ENCODE data around the gene CCDC38. TPM values are rescaled to one million over a fixed set of nuclear protein-coding genes. Genes with fewer than 3 reads are reported as not detected.

CCDC38 gene
- total RNA-seq, 1 experiment from 2014 or later: 0.35 TPM

DNA sequence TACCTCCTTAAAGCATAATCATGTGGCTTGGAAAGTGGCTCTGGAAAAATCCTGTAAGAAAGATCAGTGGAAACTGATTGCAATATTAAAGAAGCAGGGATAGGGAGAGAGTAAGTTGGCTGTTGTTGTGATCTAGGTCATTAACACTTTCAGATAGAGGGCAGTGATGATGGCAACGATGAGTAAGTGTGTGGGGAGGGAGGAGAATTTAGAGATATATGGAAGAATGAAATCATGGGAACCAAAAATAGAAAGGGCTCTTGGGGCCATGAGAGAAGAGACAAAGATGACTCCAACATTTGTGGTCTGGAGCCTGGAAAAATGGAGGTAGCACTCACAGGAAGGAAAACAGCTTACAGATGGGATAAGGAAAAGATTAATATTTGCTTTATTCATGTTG, 60.3 kb downstream of the CCDC38 start:
- Histone ChIP-seq H4K20me1 (ENCODE audit: insufficient read depth) (no peaks in the 10 kb centered on the region), H3K36me3 (ENCODE audit: low read depth) (no peaks in the 10 kb centered on the region), H3K4me3 (no peak overlapping the region), H2AFZ (no peak overlapping the region), H3K9me2 (ENCODE audit: insufficient read depth) (no peaks in the 10 kb centered on the region; the same call in 1 of the 2 replicates), H3K4me2 (no peak overlapping the region), H3K27ac (no peak overlapping the region), H3K4me1 (replicated peaks; ENCODE audit: insufficient read depth) (no peaks in the 10 kb centered on the region), H3F3A (ENCODE audit: insufficient read depth, low read depth) (no peaks in the 10 kb centered on the region), H3K9me3 (ENCODE audit: insufficient read depth, low read depth) (no peaks in the 10 kb centered on the region), H3K27me3 (ENCODE audit: insufficient read depth, low read depth) (no peaks in the 10 kb centered on the region), H3K79me2 (ENCODE audit: low read depth) (no peaks in the 10 kb centered on the region)
- no peak for TF ChIP-seq EZH2 (IDR thresholded peaks at IDR 0.05; ENCODE audit: low read depth)
- TF ChIP-seq, protein P1, sequence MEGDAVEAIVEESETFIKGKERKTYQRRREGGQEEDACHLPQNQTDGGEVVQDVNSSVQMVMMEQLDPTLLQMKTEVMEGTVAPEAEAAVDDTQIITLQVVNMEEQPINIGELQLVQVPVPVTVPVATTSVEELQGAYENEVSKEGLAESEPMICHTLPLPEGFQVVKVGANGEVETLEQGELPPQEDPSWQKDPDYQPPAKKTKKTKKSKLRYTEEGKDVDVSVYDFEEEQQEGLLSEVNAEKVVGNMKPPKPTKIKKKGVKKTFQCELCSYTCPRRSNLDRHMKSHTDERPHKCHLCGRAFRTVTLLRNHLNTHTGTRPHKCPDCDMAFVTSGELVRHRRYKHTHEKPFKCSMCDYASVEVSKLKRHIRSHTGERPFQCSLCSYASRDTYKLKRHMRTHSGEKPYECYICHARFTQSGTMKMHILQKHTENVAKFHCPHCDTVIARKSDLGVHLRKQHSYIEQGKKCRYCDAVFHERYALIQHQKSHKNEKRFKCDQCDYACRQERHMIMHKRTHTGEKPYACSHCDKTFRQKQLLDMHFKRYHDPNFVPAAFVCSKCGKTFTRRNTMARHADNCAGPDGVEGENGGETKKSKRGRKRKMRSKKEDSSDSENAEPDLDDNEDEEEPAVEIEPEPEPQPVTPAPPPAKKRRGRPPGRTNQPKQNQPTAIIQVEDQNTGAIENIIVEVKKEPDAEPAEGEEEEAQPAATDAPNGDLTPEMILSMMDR (conservative IDR thresholded peaks at IDR 0.05): no peak
- intact Hi-C loops (cut with micrococcal nuclease; ENCODE audit: unreplicated experiment): no loop called here
- ChIA-PET POLR2A (ENCODE audit: unreplicated experiment) (no interaction called here), CTCF (no interaction called here)
- no peak for DNase-seq
- no TSS peak for BruUV-seq (replicated peaks)

DNA sequence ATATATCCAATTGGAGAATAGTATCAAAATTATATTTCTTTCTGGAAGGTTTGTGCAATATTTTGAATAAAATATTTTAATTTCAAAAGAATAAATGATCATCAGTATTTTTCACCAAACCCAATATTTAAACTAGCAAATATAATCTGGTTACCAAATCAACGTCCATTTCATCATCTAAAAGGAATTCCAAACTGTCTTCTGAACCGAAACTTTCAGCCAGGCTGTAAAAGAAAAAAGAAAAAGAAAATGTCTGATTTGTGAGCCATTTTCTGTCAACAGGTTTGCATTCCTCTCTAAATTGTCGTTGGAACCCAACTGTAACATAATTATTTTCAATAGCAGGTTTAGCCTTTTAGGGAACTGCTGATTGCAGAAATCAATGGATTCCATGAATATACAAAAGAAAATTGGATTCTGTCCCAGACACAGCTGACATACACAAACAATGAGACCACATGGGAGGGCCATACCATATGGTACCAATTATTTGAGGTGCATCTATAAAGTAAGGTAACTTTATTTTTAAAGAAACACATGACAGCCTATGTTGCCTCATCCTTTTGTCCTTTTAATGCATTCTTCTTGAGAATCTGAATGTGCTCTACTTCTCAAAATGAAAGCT, 61.0 kb downstream of the CCDC38 start:
- CTCF ChIA-PET: no interaction called here
- POLR2A ChIA-PET (ENCODE audit: unreplicated experiment): no interaction called here
- no peaks in the 10 kb centered on the region for H3K79me2 ChIP-seq (ENCODE audit: low read depth)
- intact Hi-C loops (cut with micrococcal nuclease; ENCODE audit: unreplicated experiment): no loop called here
- H3K9me3 ChIP-seq (ENCODE audit: insufficient read depth, low read depth): no peaks in the 10 kb centered on the region
- H3K27me3 ChIP-seq (ENCODE audit: insufficient read depth, low read depth): no peaks in the 10 kb centered on the region
- H3K9me2 ChIP-seq (ENCODE audit: insufficient read depth): no peaks in the 10 kb centered on the region; the same call in 1 of the 2 replicates
- no peak for DNase-seq
- no peak overlapping the region for H3K4me2 ChIP-seq
- no peak overlapping the region for H3K4me3 ChIP-seq
- no peak overlapping the region for H2AFZ ChIP-seq
- H3K36me3 ChIP-seq (ENCODE audit: low read depth): no peaks in the 10 kb centered on the region
- H3F3A ChIP-seq (ENCODE audit: insufficient read depth, low read depth): no peaks in the 10 kb centered on the region
- H3K27ac ChIP-seq: no peak overlapping the region
- no TSS peak for BruUV-seq (replicated peaks)
- TF ChIP-seq, protein P1 (conservative IDR thresholded peaks at IDR 0.05): no peak
- TF ChIP-seq EZH2 (IDR thresholded peaks at IDR 0.05; ENCODE audit: low read depth): no peak
- no peaks in the 10 kb centered on the region for H4K20me1 ChIP-seq (ENCODE audit: insufficient read depth)
- H3K4me1 ChIP-seq (replicated peaks; ENCODE audit: insufficient read depth): no peaks in the 10 kb centered on the region

DNA sequence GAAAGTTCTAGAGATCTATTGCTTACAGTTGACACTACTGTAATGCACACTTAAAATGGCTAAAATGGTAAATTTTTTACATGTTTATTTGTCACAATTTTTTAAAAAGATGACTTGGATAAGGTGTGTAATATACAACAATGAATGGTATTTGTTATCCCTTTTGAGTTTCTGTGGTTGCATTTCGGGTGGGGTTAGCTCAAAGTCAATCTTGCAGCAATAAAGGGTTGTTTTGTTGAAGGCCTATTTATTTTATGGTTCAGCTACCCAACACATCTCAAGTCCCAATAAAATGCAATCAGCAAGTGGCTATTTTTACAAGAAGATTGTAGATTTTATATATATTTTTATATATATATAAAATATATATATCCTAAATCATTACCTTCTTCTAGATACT, 61.5 kb downstream of the CCDC38 start:
- CTCF ChIA-PET: no interaction called here
- no peak overlapping the region for H3K4me3 ChIP-seq
- H3K4me1 ChIP-seq (replicated peaks; ENCODE audit: insufficient read depth): no peaks in the 10 kb centered on the region
- no peak overlapping the region for H3K4me2 ChIP-seq
- BruUV-seq (replicated peaks): no TSS peak
- H3K27ac ChIP-seq: no peak overlapping the region
- no peaks in the 10 kb centered on the region for H4K20me1 ChIP-seq (ENCODE audit: insufficient read depth)
- no peaks in the 10 kb centered on the region for H3F3A ChIP-seq (ENCODE audit: insufficient read depth, low read depth)
- H3K9me2 ChIP-seq (ENCODE audit: insufficient read depth): no peaks in the 10 kb centered on the region; the same call in 1 of the 2 replicates
- intact Hi-C loops (cut with micrococcal nuclease; ENCODE audit: unreplicated experiment): no loop called here
- no peaks in the 10 kb centered on the region for H3K9me3 ChIP-seq (ENCODE audit: insufficient read depth, low read depth)
- H3K27me3 ChIP-seq (ENCODE audit: insufficient read depth, low read depth): no peaks in the 10 kb centered on the region
- no peak overlapping the region for H2AFZ ChIP-seq
- H3K79me2 ChIP-seq (ENCODE audit: low read depth): no peaks in the 10 kb centered on the region
- no peak for DNase-seq
- no peak for TF ChIP-seq EZH2 (IDR thresholded peaks at IDR 0.05; ENCODE audit: low read depth)
- TF ChIP-seq, protein P1 (conservative IDR thresholded peaks at IDR 0.05): no peak
- no peaks in the 10 kb centered on the region for H3K36me3 ChIP-seq (ENCODE audit: low read depth)
- POLR2A ChIA-PET (ENCODE audit: unreplicated experiment): no interaction called here
